ENCODE measurements around the gene VPS37C.

VPS37C gene

GRCh38 chr11:61092280-61092766 lies 68.9 kb downstream of the VPS37C start:
- no peak for DNase-seq (ENCODE audit: low read depth, low spot score)
- in situ Hi-C loops (cut with HindIII; ENCODE audit: low sequenced_read_pairs), result no loop called here
- no peak for TF ChIP-seq CTCF (IDR thresholded peaks at IDR 0.05; ENCODE audit: low read depth, low read length)
- no peak overlapping the region for H3K4me3 ChIP-seq (ENCODE audit: low read depth, low read length)

- peak; percentile 5 for DNase-seq (ENCODE audit: low read depth, low spot score)
- in situ Hi-C loops (cut with HindIII; ENCODE audit: low sequenced_read_pairs), result no loop called here
- no peak for TF ChIP-seq CTCF (IDR thresholded peaks at IDR 0.05; ENCODE audit: low read depth, low read length)
- H3K4me3 ChIP-seq (ENCODE audit: low read depth, low read length), result no peak overlapping the region
Observed at GRCh38 chr11:61091373-61092279, 69.6 kb downstream of the VPS37C start.

- no peak for DNase-seq (ENCODE audit: low read depth, low spot score)
- no peak for TF ChIP-seq CTCF (IDR thresholded peaks at IDR 0.05; ENCODE audit: low read depth, low read length)
- H3K4me3 ChIP-seq (ENCODE audit: low read depth, low read length), result no peak overlapping the region
- in situ Hi-C loops (cut with HindIII; ENCODE audit: low sequenced_read_pairs), result no loop called here
Observed at GRCh38 chr11:61090982-61091372, 70.2 kb downstream of the VPS37C start.

GRCh38 chr11:61090521-61090920 lies 70.7 kb downstream of the VPS37C start:
- in situ Hi-C loops (cut with HindIII; ENCODE audit: low sequenced_read_pairs), result no loop called here
- DNase-seq (ENCODE audit: low read depth, low spot score), result no peak
- H3K4me3 ChIP-seq (ENCODE audit: low read depth, low read length), result no peak overlapping the region
- no peak for TF ChIP-seq CTCF (IDR thresholded peaks at IDR 0.05; ENCODE audit: low read depth, low read length)

- in situ Hi-C loops (cut with HindIII; ENCODE audit: low sequenced_read_pairs), result no loop called here
- TF ChIP-seq CTCF (IDR thresholded peaks at IDR 0.05; ENCODE audit: low read depth, low read length), result no peak
- no peak overlapping the region for H3K4me3 ChIP-seq (ENCODE audit: low read depth, low read length)
- DNase-seq (ENCODE audit: low read depth, low spot score), result no peak
Observed at GRCh38 chr11:61089806-61090491, 71.3 kb downstream of the VPS37C start.

GRCh38 chr11:61087426-61088119 lies 73.7 kb downstream of the VPS37C start:
- in situ Hi-C loops (cut with HindIII; ENCODE audit: low sequenced_read_pairs), result no loop called here
- no peak for TF ChIP-seq CTCF (IDR thresholded peaks at IDR 0.05; ENCODE audit: low read depth, low read length)
- no peak overlapping the region for H3K4me3 ChIP-seq (ENCODE audit: low read depth, low read length)
- no peak for DNase-seq (ENCODE audit: low read depth, low spot score)
